Endothelial cell of umbilical vein (primary cell): ENCODE results near the gene MAMDC2.

Experiments used
- CTCF ChIP-seq, 2 donors: IDR thresholded peaks; 1 replicate in 1 of 2; 2 replicates in 1 of 2; pipeline ENCODE4 v1.5.1; 2011; ENCODE audit warnings: low read length in 2 of 2, mild to moderate bottlenecking in 2 of 2, moderate library complexity in 2 of 2, control low read depth in 1 of 2, inconsistent platforms in 1 of 2, low read depth in 1 of 2; ENCODE audit not compliant: insufficient read depth in 1 of 2; ENCODE audit errors: extremely low read depth in 1 of 2
- POLR2A ChIP-seq: IDR thresholded peaks from 2 replicates; pipeline ENCODE4 v1.6.1; 2012; ENCODE audit warnings: low read depth, mild to moderate bottlenecking, control low read depth, low read length

- TF ChIP-seq CTCF (IDR thresholded peaks at IDR 0.05; ENCODE audit: extremely low read depth in 1 of 2, insufficient read depth in 1 of 2, low read depth in 1 of 2, low read length in 2 of 2): no peak
- TF ChIP-seq POLR2A: no peak
These were observed 26.1 kb downstream of the MAMDC2 start for GRCh38 chr9:70069704-70070103.
